Activated T-cell treated with anti-CD3 and anti-CD28 coated beads for 24 hours (primary cell): ENCODE measurements around the gene TMEM179.

Experiments used
- DNase-seq: peaks from one replicate; pipeline ENCODE4 v3.0.0-alpha.2; 2020; ENCODE audit warnings: low read depth

Gene TMEM179

GRCh38 chr14:104555430-104556255 lies 48.9 kb downstream of the TMEM179 start:
- DNase-seq = no peak

GRCh38 chr14:104554608-104555429 lies 49.8 kb downstream of the TMEM179 start:
- no peak for DNase-seq

- no peak for DNase-seq
These were observed 50.4 kb downstream of the TMEM179 start for GRCh38 chr14:104554088-104554607.

- no peak for DNase-seq
These were observed 51.1 kb downstream of the TMEM179 start for GRCh38 chr14:104553166-104554087.

- no peak for DNase-seq
These were observed 51.8 kb downstream of the TMEM179 start for GRCh38 chr14:104552738-104553125.

GRCh38 chr14:104551851-104552737 lies 52.5 kb downstream of the TMEM179 start:
- no peak for DNase-seq

GRCh38 chr14:104550861-104551728 lies 53.5 kb downstream of the TMEM179 start:
- no peak for DNase-seq

GRCh38 chr14:104550340-104550860 lies 54.2 kb downstream of the TMEM179 start:
- DNase-seq = no peak

- DNase-seq = no peak
These were observed 54.8 kb downstream of the TMEM179 start for GRCh38 chr14:104549536-104550339.

GRCh38 chr14:104548802-104549535 lies 55.6 kb downstream of the TMEM179 start:
- DNase-seq = no peak

- no peak for DNase-seq
These were observed 56.4 kb downstream of the TMEM179 start for GRCh38 chr14:104547998-104548700.

- no peak for DNase-seq
These were observed 57.1 kb downstream of the TMEM179 start for GRCh38 chr14:104547310-104547997.

- DNase-seq = no peak
These were observed 57.8 kb downstream of the TMEM179 start for GRCh38 chr14:104546591-104547309.

- no peak for DNase-seq
These were observed 58.5 kb downstream of the TMEM179 start for GRCh38 chr14:104545942-104546501.

GRCh38 chr14:104545151-104545941 lies 59.2 kb downstream of the TMEM179 start:
- no peak for DNase-seq
